Liver (tissue), 9 donors: Measurements from ENCODE around the gene LIPI. TPM values are rescaled to one million over a fixed set of nuclear protein-coding genes. Genes with fewer than 3 reads are reported as not detected.

Experiments used
- DNase-seq: peaks from one replicate; pipeline ENCODE4 v3.0.0-alpha.2; 2017; ENCODE audit warnings: low spot score
- H3K27ac ChIP-seq, 2 donors: one replicate each; pipeline ENCODE4 v1.7.0; 2013; ENCODE audit warnings: inconsistent platforms in 2 of 2, low read length in 2 of 2, control low read depth in 1 of 2, low read depth in 1 of 2, mild to moderate bottlenecking in 1 of 2
- H3K27me3 ChIP-seq, 4 donors: one replicate each; pipeline versions ENCODE4 v1.6.1 to v1.7.0; 2013; ENCODE audit warnings: low read length in 3 of 4, inconsistent platforms in 1 of 4, mild to moderate bottlenecking in 1 of 4, moderate library complexity in 1 of 4; ENCODE audit not compliant: control insufficient read depth in 4 of 4, insufficient read depth in 4 of 4
- H3K36me3 ChIP-seq, 4 donors: one replicate each; pipeline versions ENCODE4 v1.6.1 to v1.7.0; 2013; ENCODE audit warnings: low read length in 3 of 4, mild to moderate bottlenecking in 3 of 4, low read depth in 1 of 4, moderate library complexity in 1 of 4; ENCODE audit not compliant: control insufficient read depth in 4 of 4, insufficient read depth in 3 of 4
- H3K4me1 ChIP-seq, 4 donors: one replicate each; pipeline versions ENCODE4 v1.6.1 to v1.7.0; 2013; ENCODE audit warnings: low read length in 3 of 4, mild to moderate bottlenecking in 3 of 4, moderate library complexity in 1 of 4; ENCODE audit not compliant: control insufficient read depth in 4 of 4, insufficient read depth in 4 of 4
- H3K4me3 ChIP-seq, 3 donors: one replicate each; pipeline versions ENCODE4 v1.6.1 to v1.7.0; 2013; ENCODE audit warnings: low read length in 3 of 3, control low read depth in 1 of 3, low read depth in 1 of 3, mild to moderate bottlenecking in 1 of 3
- H3K9ac ChIP-seq, 2 donors: one replicate each; pipeline ENCODE4 v1.7.0; 2013; ENCODE audit warnings: low read length in 2 of 2, mild to moderate bottlenecking in 2 of 2, moderate library complexity in 2 of 2, control low read depth in 1 of 2, low read depth in 1 of 2
- H3K9me3 ChIP-seq, 4 donors: one replicate each; pipeline versions ENCODE4 v1.6.1 to v1.7.0; 2013; ENCODE audit warnings: low read length in 3 of 4; ENCODE audit not compliant: control insufficient read depth in 4 of 4
- EGR1 ChIP-seq, 2 donors: IDR thresholded peaks; 2 replicates each; pipeline ENCODE4 v1.6.1; 2016 to 2018; ENCODE audit warnings: antibody characterized with exemption in 2 of 2, low read depth in 2 of 2
- FOXA1 ChIP-seq: IDR thresholded peaks from 2 replicates; pipeline ENCODE4 v1.6.1; 2016; ENCODE audit warnings: antibody characterized with exemption
- FOXA2 ChIP-seq: IDR thresholded peaks from 2 replicates; pipeline ENCODE4 v1.6.1; 2016; ENCODE audit warnings: antibody characterized with exemption
- GABPA ChIP-seq, 2 donors: IDR thresholded peaks in 1 of 2; conservative IDR thresholded peaks in 1 of 2; 2 replicates each; pipeline ENCODE4 v1.6.1; 2016; ENCODE audit warnings: antibody characterized with exemption in 2 of 2, mild to moderate bottlenecking in 1 of 2, moderate library complexity in 1 of 2
- HNF4A ChIP-seq, 2 donors: conservative IDR thresholded peaks; 2 replicates each; pipeline ENCODE4 v1.6.1; 2016; ENCODE audit warnings: antibody characterized with exemption in 2 of 2, mild to moderate bottlenecking in 2 of 2
- HNF4G ChIP-seq: IDR thresholded peaks from 2 replicates; pipeline ENCODE4 v1.6.1; 2016; ENCODE audit warnings: antibody characterized with exemption
- JUND ChIP-seq, 2 donors: IDR thresholded peaks; 2 replicates each; pipeline ENCODE4 v1.6.1; 2016; ENCODE audit warnings: antibody characterized with exemption in 2 of 2
- MAX ChIP-seq: IDR thresholded peaks from 2 replicates; pipeline ENCODE4 v1.6.1; 2016; ENCODE audit warnings: antibody characterized with exemption
- NR2F2 ChIP-seq: IDR thresholded peaks from 2 replicates; pipeline ENCODE4 v1.6.1; 2016; ENCODE audit warnings: antibody characterized with exemption
- RAD21 ChIP-seq, 2 donors: IDR thresholded peaks; 2 replicates each; pipeline ENCODE4 v1.6.1; 2016; ENCODE audit warnings: antibody characterized with exemption in 2 of 2, mild to moderate bottlenecking in 2 of 2
- REST ChIP-seq: IDR thresholded peaks from 2 replicates; pipeline ENCODE4 v1.6.1; 2016; ENCODE audit warnings: antibody characterized with exemption, mild to moderate bottlenecking
- RXRA ChIP-seq, 2 donors: IDR thresholded peaks; 2 replicates each; pipeline ENCODE4 v1.6.1; 2017 to 2018; ENCODE audit warnings: antibody characterized with exemption in 2 of 2, mild to moderate bottlenecking in 1 of 2
- SP1 ChIP-seq: IDR thresholded peaks from 2 replicates; pipeline ENCODE4 v1.6.1; 2018; ENCODE audit warnings: antibody characterized with exemption, mild to moderate bottlenecking
- TAF1 ChIP-seq: conservative IDR thresholded peaks from 2 replicates; pipeline ENCODE4 v1.6.1; 2016; ENCODE audit warnings: antibody characterized with exemption, mild to moderate bottlenecking
- WGBS: extraction: QIAGEN DNeasy Blood & Tissue Kit; methylation state at CpG from one replicate; pipeline ENCODE4 v1.1.7; 2013; 5-methylcytosine and 5-hydroxymethylcytosine counted together
- polyA plus RNA-seq, 2 donors: library from polyadenylated mRNA; stranded (reverse) in 1 of 2; unstranded in 1 of 2; fragments of 200-250 nt in 1 of 2; fragments of >200 nt in 1 of 2; fragmentation: Nextera tagmentation in 1 of 2; extraction: Ambion mirVana in 1 of 2; gene quantifications; one replicate each; pipeline versions ENCODE4 v1.2.1 to v1.2.3, GENCODE V29; 2013 to 2015
- total RNA-seq, 2 donors: library from RNA; depleted of rRNA; stranded (reverse); fragments of >200 nt; gene quantifications; one replicate each; pipeline ENCODE4 v1.2.3, GENCODE V29; 2014
- TF ChIP-seq, protein P1 (sequence below): IDR thresholded peaks from 2 replicates; pipeline ENCODE4 v1.6.1; 2016; ENCODE audit warnings: antibody characterized with exemption
- TF ChIP-seq, protein P2 (sequence below): IDR thresholded peaks from 2 replicates; pipeline ENCODE4 v1.6.1; 2016; ENCODE audit warnings: antibody characterized with exemption
- donor health status: healthy.
- donor health status: healthy.
- donor health status: healthy.
- donor health status: healthy.
- donor health status: healthy.

Gene LIPI
- total and polyA plus RNA-seq, 4 donors: not detected

GRCh38 chr21:14088391-14088790 lies 122.4 kb downstream of the LIPI start:
- Histone ChIP-seq H3K36me3 (no peaks in the 10 kb centered on the region), H3K27me3 (no peaks in the 10 kb centered on the region), H3K9me3 (peaks cover 0 to 2% (median 0%) of the 10 kb centered on the region in 4 donors), H3K4me3 (no peak overlapping the region), H3K27ac (no peak overlapping the region), H3K4me1 (no peaks in the 10 kb centered on the region), H3K9ac (no peak overlapping the region)
- DNase-seq: no peak
- no peak for TF ChIP-seq JUND (IDR thresholded peaks at IDR 0.05)
- no peak for TF ChIP-seq EGR1 (IDR thresholded peaks at IDR 0.05; ENCODE audit: low read depth in 2 of 2)
- TF ChIP-seq HNF4A (conservative IDR thresholded peaks at IDR 0.05): no peak
- TF ChIP-seq TAF1: no peak
- TF ChIP-seq RXRA (IDR thresholded peaks at IDR 0.05): no peak
- no peak for TF ChIP-seq SP1
- TF ChIP-seq HNF4G: no peak
- no peak for TF ChIP-seq NR2F2
- TF ChIP-seq GABPA (IDR thresholded peaks at IDR 0.05 in 1 of 2, conservative IDR thresholded peaks at IDR 0.05 in 1 of 2): no peak
- TF ChIP-seq, protein P1, sequence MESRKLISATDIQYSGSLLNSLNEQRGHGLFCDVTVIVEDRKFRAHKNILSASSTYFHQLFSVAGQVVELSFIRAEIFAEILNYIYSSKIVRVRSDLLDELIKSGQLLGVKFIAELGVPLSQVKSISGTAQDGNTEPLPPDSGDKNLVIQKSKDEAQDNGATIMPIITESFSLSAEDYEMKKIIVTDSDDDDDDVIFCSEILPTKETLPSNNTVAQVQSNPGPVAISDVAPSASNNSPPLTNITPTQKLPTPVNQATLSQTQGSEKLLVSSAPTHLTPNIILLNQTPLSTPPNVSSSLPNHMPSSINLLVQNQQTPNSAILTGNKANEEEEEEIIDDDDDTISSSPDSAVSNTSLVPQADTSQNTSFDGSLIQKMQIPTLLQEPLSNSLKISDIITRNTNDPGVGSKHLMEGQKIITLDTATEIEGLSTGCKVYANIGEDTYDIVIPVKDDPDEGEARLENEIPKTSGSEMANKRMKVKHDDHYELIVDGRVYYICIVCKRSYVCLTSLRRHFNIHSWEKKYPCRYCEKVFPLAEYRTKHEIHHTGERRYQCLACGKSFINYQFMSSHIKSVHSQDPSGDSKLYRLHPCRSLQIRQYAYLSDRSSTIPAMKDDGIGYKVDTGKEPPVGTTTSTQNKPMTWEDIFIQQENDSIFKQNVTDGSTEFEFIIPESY: no peak
- TF ChIP-seq FOXA1: no peak
- 86% methylated on average over 6 of the region's 6 CpGs for WGBS

DNA sequence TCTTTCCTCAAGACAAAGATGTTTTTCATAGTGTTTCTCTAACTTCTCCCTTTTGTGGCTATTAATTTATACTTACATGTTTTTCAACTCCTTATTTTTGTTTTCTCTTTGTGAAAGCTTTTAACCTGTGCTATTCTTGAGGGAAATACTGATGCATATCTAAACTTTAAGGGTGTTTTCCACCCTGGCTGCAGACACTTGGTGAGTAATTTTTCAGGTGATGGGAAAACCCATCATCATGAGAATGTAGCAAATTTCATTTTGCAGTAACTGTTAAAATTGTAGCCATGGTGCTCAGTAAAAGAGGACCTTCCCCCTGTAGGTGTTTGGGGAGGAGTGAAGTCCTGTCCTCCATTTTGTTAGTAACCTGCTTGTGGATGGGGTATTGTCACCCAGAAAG lies 124.2 kb downstream of the LIPI start:
- Histone ChIP-seq H3K4me1 (no peaks in the 10 kb centered on the region), H3K27ac (no peak overlapping the region), H3K9ac (no peak overlapping the region), H3K9me3 (peaks cover 0 to 2% (median 0%) of the 10 kb centered on the region in 4 donors), H3K27me3 (no peaks in the 10 kb centered on the region), H3K36me3 (no peaks in the 10 kb centered on the region), H3K4me3 (no peak overlapping the region)
- TF ChIP-seq, protein P1: no peak
- TF ChIP-seq, protein P2, sequence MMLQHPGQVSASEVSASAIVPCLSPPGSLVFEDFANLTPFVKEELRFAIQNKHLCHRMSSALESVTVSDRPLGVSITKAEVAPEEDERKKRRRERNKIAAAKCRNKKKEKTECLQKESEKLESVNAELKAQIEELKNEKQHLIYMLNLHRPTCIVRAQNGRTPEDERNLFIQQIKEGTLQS: no peak
- TF ChIP-seq FOXA1 (no peak), MAX (no peak), EGR1 (IDR thresholded peaks at IDR 0.05; ENCODE audit: low read depth in 2 of 2) (no peak), FOXA2 (no peak), RAD21 (IDR thresholded peaks at IDR 0.05) (no peak), REST (no peak)
- DNase-seq: no peak
